GM12892 (cell line): ENCODE measurements around the gene OR51F1.

Experiments used
- POLR2A ChIP-seq: IDR thresholded peaks from 2 replicates; pipeline ENCODE4 v1.6.1; 2011; ENCODE audit warnings: low read depth, low read length, control low read depth
- POLR2AphosphoS5 ChIP-seq: IDR thresholded peaks from 2 replicates; pipeline ENCODE4 v1.6.1; 2011; ENCODE audit warnings: low read depth, low read length, control low read depth
- TAF1 ChIP-seq: IDR thresholded peaks from 2 replicates; pipeline ENCODE4 v1.6.1; 2011; ENCODE audit warnings: low read depth, mild to moderate bottlenecking, control low read depth, low read length, borderline replicate concordance

DNA sequence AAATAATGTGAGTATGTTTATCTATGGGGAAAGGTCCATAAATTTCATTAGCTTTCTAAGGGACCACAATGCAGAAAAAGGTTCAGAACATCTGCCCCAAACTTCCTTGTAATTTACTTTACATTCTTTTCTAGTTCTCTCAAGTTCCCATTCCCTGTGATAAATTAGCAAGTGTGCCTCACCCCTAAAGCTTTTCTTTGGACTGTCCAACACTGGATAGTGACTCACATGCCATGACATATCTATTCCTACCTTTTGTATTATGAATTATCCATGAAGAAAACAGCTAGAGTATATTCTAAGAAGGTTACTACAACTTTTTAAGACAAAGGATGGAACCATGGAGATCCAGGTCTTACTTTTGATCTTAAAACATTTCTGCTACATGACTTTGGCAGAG is 1.6 kb downstream of the OR51F1 start:
- no peak for TF ChIP-seq TAF1
- no peak for TF ChIP-seq POLR2A
- no peak for TF ChIP-seq POLR2AphosphoS5
